Activated CD4-positive, alpha-beta T cell treated with anti-CD3 and anti-CD28 coated beads, Interleukin-2, amount 50 U/mL, for 1 hour (primary cell): ENCODE data around the gene ETV3.

Experiments used
- DNase-seq: peaks from one replicate; pipeline ENCODE4 v3.0.0-alpha.2; 2020

The ETV3 gene

DNA sequence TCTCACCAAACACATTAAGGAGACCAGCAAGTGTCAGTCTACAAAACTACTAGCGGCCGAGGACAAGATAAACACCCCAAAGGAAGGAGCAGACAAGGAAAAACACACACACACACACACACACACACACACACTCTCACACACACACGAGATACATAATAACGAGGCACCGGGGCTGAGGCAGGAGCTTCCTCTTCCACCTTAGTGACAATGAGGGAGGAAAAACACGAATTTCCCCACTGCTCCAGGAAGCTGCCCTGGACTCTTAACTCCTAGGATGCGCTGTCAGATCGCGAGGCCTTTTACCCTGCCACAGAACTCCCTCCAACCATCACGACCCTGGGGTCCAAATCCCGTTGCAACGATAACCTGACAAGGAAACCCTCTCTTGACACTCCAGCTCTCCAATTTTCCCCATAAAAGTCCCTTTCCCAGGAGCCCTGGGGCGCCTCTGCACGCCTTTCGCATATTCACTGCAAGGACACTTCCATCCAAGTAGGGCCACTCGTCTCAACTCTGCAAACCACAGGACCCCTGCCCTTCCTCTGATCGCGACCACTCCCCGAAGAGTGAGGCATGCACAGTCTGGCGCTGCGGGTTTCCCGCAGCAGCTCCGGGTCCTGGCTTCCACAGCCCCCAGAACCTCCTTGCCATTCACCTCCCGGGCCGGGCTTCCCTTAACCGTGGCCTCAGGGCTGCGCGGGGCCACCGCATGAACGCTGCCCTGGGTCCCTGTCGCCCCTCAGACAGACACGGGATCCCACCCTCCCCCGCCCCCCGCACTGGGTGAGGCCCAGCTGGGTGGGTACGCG, 581 bp downstream of the ETV3 start:
- no peak for DNase-seq

GRCh38 chr1:157137046-157137407, 1.2 kb downstream of the ETV3 start:
- no peak for DNase-seq

GRCh38 chr1:157136133-157136532, 2.1 kb downstream of the ETV3 start:
- DNase-seq = no peak

DNA sequence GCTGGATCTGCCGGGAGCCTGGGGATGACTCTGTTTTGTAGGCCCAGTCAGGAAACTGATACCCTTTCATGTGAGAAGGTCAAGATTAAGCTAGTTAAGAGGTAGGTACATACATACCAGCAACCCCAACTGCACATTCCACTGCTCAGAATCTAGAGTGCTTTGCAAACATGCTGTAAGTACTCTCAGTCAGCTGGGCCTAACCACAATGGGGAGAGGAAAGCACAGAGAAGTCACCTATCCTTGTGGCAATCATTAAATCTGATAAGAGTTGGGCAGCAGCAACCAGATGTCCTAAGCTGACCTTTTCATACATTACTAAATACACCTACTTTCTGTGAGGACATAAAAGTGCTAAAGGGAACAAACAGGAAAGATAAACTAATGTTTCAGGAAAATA, 2.5 kb downstream of the ETV3 start:
- no peak for DNase-seq

DNA sequence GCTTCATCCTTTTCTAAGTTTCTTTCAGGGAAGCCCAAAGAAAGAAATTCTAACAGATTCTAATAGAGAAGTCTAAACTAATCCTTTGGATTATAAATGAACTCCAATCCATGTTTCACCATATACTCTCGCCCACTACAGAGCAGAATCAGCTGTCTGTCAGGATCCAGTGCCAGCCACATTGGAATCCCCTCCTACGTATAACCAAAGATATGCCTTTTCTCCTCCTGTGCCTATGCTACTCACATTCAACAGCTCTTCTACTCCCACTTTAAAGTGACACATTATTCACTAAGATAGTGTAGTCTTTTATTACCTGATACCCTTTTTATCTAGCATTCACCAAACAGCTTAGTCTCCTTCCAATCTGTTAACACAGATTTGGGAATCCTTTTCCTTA, 3.1 kb downstream of the ETV3 start:
- no peak for DNase-seq

DNA sequence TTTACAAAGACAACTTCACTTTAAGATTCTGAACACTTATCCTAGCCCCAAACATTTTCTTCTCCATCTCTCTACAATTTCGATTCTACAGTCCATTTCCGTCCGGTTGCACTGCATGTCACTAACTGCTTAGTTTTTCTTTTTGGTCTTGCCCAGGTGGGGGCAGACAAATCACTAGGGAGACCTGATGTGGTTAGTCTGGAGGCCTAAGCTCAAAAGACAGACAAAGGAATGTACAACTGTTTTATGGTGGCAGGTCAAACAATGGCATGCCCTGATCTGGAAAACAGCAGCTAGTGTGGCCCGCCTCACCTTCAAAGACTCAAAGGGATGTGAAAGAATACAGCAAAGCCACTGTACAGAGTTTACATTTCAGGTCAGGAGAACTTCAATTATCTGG, 3.8 kb downstream of the ETV3 start:
- DNase-seq = no peak

GRCh38 chr1:157133426-157133825, 4.8 kb downstream of the ETV3 start:
- no peak for DNase-seq

DNA sequence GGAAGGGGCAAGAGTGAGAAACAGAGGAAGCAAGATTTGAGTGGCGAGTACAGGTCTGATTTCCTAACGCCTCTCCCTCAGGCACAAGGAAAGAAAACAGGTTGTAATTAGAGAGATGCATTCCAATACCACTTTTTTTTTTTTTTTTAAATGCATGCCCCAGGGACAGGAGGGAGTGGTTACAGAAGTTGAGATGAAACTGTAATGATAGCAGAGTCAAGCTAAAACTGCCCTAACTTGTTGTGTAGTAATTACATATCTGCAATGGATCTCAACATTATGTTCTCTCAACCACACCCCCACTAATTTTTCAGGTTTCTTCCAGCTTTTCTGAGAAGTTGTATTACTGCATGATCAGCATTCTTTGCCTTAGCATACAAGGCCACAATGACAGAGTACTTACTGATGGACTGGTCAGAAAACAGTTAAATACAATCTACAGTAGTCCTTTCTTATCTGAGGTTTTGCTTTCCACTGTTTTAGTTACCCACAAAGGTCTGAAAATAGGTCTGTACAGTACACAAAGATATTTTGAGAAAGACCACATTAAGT, 5.5 kb downstream of the ETV3 start:
- DNase-seq = no peak

GRCh38 chr1:157132111-157132510, 6.1 kb downstream of the ETV3 start:
- DNase-seq = no peak

DNA sequence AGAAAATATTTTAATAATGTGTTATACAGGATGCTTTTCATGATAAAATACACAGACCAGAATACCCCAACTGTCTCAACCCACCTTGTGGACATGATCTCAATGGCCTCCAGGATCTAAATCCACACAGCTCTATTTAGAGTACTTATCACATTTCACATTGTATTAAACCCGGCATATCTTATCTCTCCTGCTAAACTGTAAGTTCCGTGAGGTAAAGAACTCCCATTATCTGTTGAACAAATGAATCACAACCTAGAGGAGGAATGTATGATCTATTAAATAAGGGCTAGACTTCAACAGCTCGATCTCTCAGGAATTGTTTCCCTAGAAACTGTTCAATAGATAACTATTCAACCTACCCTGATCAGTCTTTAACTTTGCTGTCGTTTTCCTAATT, 6.9 kb downstream of the ETV3 start:
- no peak for DNase-seq

DNA sequence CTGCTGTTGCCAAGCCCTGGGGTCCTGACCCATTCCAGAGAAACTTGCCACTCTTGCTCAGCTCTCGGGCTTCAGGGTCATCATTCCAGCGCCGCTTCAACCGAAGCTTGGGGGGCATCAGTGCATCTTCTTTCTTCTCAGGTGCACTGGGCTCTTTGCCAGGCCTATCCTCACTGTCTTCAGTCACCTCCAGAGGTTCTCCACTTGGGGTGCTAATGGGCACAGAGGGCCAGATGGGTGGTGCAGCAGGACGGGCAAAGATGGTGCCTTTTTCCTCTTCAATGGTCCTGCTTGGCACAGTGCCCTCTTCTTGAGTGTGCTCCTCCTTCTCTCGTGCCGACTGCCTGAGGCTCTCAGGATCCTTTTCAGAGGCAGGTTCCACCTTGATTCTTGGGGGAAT, 13.3 kb downstream of the ETV3 start:
- no peak for DNase-seq

- no peak for DNase-seq
Measured at GRCh38 chr1:157119448-157119847, 18.7 kb downstream of the ETV3 start.

DNA sequence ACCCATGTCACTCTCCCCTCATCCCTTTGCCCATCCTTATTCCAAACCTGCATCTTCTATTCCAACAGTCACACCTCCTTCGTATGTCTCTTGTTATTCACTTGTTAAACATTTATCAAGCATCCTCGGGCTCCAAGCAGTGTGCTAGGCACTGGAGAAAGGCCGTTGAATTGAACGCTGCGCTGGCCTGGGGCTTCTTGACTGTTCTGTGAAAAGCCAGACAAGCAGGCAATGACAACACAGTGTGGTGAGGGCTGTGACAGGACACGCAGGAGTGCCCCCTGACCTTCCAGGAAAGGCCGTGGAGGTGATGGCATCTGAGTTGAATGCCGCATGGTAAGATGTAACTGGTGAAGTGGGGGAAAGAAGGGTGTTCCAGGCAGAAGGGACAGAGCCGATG, 19.2 kb downstream of the ETV3 start:
- no peak for DNase-seq

GRCh38 chr1:157117527-157118057, 20.6 kb downstream of the ETV3 start:
- no peak for DNase-seq

GRCh38 chr1:157116737-157117103, 21.5 kb downstream of the ETV3 start:
- DNase-seq = no peak

DNA sequence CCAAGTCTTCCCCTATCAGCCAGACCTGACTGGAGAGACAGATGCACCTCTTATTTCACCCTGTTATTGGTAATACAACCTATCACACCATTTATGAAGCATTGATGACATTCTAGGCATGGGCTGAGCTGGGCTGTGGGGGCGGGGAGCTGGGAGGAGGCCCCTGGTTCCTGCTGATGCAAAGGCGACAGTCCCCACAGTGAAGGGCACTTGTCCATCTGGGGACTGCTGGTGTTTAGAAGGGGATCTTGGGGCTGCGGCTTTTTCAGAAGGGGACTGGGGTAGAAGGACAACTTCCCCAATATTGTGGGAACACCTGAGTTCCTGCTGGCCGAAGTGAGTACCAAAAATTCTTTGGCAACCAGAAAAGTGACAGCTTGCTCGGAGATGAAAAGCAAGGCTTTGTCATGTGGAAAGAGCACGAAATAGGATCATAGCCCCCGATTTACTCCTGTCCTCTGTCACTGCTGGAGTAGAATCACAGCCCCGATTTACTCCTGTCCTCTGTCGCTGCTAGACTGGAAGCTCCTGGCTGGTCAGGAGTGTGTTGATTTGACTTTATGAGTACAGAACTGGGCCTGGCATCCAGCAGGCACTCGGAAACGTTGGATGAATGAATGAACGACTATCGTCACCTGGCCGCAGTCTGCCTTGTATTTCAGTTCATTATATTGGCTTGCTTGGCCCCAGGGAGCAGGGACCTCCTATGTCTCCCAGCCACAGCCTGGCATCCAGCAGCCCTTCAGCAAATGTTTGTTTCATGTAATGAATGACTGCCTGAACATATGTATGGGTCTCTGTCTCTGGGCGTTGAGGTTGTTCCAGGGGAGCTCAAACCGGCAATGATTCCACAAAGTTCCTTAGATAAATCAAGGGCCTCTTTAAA, 22.1 kb downstream of the ETV3 start:
- DNase-seq = no peak

DNA sequence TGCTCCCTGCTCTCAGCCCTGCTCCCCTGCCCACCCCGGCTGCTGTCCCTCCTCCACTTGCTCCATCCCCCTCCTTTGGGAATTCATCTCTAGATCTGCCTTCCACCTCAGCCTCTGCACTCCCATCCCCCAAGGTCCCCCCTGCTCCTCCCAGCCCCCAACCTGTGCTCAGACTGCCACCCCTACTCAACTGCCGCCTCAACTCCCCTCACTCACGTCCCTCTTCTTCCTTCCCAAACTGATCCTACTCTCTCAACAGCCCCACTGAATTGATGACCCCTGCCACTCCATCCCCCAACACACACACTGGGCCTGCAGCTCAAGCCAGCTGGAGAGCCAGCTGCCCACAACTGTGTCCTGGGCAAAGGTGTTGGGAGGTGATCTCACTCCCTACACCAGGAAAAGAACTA, 22.8 kb downstream of the ETV3 start:
- DNase-seq = no peak

GRCh38 chr1:157114183-157115121, 23.7 kb downstream of the ETV3 start:
- no peak for DNase-seq

DNA sequence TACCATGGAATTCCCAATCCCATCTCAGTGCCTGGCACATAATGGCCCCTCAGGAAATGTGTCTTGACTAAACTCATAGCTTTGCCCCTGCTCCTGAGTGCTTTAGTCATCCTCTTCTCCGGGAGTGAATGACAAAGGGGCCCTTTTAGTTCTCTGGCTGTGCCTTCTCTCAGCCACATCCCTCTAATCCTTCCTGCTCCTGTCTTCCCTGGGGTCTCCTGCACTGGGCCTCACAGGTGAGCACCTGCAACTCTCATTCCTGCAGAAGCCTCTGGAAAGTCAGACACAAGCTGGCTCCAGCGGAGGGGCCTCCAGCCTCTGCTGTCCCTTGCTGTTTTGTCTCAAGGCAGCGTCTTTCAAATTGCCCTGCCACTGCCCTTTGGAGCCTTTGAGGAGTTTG, 24.6 kb downstream of the ETV3 start:
- no peak for DNase-seq

GRCh38 chr1:157113106-157113505, 25.1 kb downstream of the ETV3 start:
- DNase-seq = no peak

- no peak for DNase-seq
Measured at GRCh38 chr1:157112186-157112867, 25.9 kb downstream of the ETV3 start.
